ENCODE measurements around the gene OOSP4A. TPM values are rescaled to one million over a fixed set of nuclear protein-coding genes. Genes with fewer than 3 reads are reported as not detected.
"Not testable (repeated sequence)": the region's sequence is repeated elsewhere in the genome, so short reads cannot be mapped to it uniquely, and the experiment has no call there.

The OOSP4A gene
- total RNA-seq, 4 donors from 2014 or later: not detected

- H3K27ac ChIP-seq: no peak overlapping the region
- no peaks in the 10 kb centered on the region for H3K27me3 ChIP-seq
- no peak overlapping the region for H3K4me3 ChIP-seq
- H3K9me3 ChIP-seq: no peaks in the 10 kb centered on the region
- H3K36me3 ChIP-seq: no peaks in the 10 kb centered on the region
- H3K4me1 ChIP-seq: no peaks in the 10 kb centered on the region
- TF ChIP-seq POLR2A (IDR thresholded peaks at IDR 0.05) (no peak), CTCF (IDR thresholded peaks at IDR 0.05) (no peak)
- DNase-seq: no peak
These were observed 9.3 kb downstream of the OOSP4A start for GRCh38 chr11:59973097-59973496.

GRCh38 chr11:59981106-59981770, 17.4 kb downstream of the OOSP4A start:
- H3K4me3 ChIP-seq: no peak overlapping the region
- no peaks in the 10 kb centered on the region for H3K9me3 ChIP-seq
- H3K36me3 ChIP-seq: no peaks in the 10 kb centered on the region
- H3K27me3 ChIP-seq: no peaks in the 10 kb centered on the region
- H3K27ac ChIP-seq: no peak overlapping the region
- no peak for DNase-seq
- no peaks in the 10 kb centered on the region for H3K4me1 ChIP-seq
- TF ChIP-seq POLR2A (IDR thresholded peaks at IDR 0.05): no peak
- no peak for TF ChIP-seq CTCF (IDR thresholded peaks at IDR 0.05)

- DNase-seq: not testable (repeated sequence)
These were observed 18.2 kb downstream of the OOSP4A start for GRCh38 chr11:59982037-59982436.

GRCh38 chr11:59983212-59983611, 19.4 kb downstream of the OOSP4A start:
- no peak for DNase-seq
- H3K27me3 ChIP-seq: no peaks in the 10 kb centered on the region
- no peak overlapping the region for H3K27ac ChIP-seq
- H3K4me1 ChIP-seq: no peaks in the 10 kb centered on the region
- H3K36me3 ChIP-seq: no peaks in the 10 kb centered on the region
- H3K4me3 ChIP-seq: no peak overlapping the region
- no peaks in the 10 kb centered on the region for H3K9me3 ChIP-seq
- TF ChIP-seq CTCF (IDR thresholded peaks at IDR 0.05) (no peak), POLR2A (IDR thresholded peaks at IDR 0.05) (no peak)

More at GRCh38 chr11:59982037-59982436, 18.2 kb downstream of the OOSP4A start:
- H3K4me1 ChIP-seq, H3K9me3 ChIP-seq, H3K27me3 ChIP-seq, H3K4me3 ChIP-seq, H3K27ac ChIP-seq, H3K36me3 ChIP-seq: not testable (repeated sequence)

GRCh38 chr11:59984368-59984767, 20.5 kb downstream of the OOSP4A start:
- Histone ChIP-seq H3K27me3 (no peaks in the 10 kb centered on the region), H3K9me3 (no peaks in the 10 kb centered on the region), H3K36me3 (no peaks in the 10 kb centered on the region), H3K27ac (no peak overlapping the region), H3K4me1 (no peaks in the 10 kb centered on the region), H3K4me3 (no peak overlapping the region)
- TF ChIP-seq POLR2A (IDR thresholded peaks at IDR 0.05) (no peak), CTCF (IDR thresholded peaks at IDR 0.05) (no peak)
- DNase-seq: no peak

- no peak for TF ChIP-seq CTCF (IDR thresholded peaks at IDR 0.05)
- no peak for TF ChIP-seq POLR2A (IDR thresholded peaks at IDR 0.05)
- Histone ChIP-seq H3K9me3 (peaks cover 0 to 3% (median 0%) of the 10 kb centered on the region in 4 donors), H3K27ac (no peak overlapping the region), H3K27me3 (no peaks in the 10 kb centered on the region), H3K4me1 (no peaks in the 10 kb centered on the region), H3K4me3 (no peak overlapping the region), H3K36me3 (no peaks in the 10 kb centered on the region)
- DNase-seq: no peak
These were observed 26.6 kb downstream of the OOSP4A start for GRCh38 chr11:59990421-59990820.

Data from Peyer's patch (tissue), 4 donors.